Epithelial cell of prostate (primary cell): Measurements from ENCODE around the gene PARK7.
A peak's percentile ranks its signal among the peaks of the same experiment; 100 is the strongest.

ENCODE experiments used
- DNase-seq: peaks from one replicate; pipeline ENCODE4 v3.0.0-alpha.2; 2011; ENCODE audit warnings: low read depth, low spot score
- H3K27ac ChIP-seq: fragments of 450-650 bp; 2 replicates; pipeline ENCODE4 v1.5.1; 2017; ENCODE audit warnings: mild to moderate bottlenecking

The PARK7 gene

DNA sequence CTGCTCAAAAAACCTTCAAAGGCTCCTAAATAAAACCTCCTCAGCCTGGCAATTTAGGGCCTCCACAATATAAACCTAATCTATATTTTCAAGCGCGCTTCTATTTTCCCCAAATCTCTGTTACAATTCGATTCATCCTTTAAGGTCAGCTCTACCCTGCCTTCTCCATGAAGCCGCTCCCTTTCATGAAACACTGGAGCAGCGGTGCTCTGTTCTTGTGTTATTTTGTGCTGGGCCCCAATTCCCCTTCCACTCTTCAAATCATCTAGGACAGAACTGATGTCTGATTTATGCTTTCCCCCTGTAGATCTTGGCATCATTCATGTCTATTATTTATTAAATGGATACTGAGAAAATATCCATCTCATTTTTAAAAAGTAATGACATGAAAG is 57.7 kb downstream of the PARK7 start:
- no peak for DNase-seq
- peak overlapping the region; percentile 96 for H3K27ac ChIP-seq

DNA sequence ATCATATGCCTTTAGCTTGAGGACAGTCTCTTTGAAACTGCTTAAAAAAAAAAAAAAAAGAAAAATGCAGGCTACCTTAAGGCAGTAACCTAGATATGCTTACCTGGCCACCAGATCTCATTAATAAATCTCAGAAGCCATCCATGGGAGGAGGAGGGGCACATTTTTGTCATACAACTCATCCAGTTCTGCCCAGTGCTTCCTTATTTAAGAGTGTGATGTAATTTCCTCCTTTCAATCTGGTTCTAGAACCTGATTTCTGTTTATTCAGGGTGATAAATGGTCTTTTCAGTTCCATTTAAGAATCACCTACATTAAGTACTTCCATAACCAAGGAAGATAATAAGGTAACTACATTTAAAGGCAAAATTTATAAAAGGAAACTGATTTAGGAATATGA is 58.5 kb downstream of the PARK7 start:
- DNase-seq = no peak
- H3K27ac ChIP-seq = peak overlapping the region; percentile 96

- peak overlapping the region; percentile 96 for H3K27ac ChIP-seq
- no peak for DNase-seq
These were observed 60.3 kb downstream of the PARK7 start for GRCh38 chr1:8021676-8022266.

DNA sequence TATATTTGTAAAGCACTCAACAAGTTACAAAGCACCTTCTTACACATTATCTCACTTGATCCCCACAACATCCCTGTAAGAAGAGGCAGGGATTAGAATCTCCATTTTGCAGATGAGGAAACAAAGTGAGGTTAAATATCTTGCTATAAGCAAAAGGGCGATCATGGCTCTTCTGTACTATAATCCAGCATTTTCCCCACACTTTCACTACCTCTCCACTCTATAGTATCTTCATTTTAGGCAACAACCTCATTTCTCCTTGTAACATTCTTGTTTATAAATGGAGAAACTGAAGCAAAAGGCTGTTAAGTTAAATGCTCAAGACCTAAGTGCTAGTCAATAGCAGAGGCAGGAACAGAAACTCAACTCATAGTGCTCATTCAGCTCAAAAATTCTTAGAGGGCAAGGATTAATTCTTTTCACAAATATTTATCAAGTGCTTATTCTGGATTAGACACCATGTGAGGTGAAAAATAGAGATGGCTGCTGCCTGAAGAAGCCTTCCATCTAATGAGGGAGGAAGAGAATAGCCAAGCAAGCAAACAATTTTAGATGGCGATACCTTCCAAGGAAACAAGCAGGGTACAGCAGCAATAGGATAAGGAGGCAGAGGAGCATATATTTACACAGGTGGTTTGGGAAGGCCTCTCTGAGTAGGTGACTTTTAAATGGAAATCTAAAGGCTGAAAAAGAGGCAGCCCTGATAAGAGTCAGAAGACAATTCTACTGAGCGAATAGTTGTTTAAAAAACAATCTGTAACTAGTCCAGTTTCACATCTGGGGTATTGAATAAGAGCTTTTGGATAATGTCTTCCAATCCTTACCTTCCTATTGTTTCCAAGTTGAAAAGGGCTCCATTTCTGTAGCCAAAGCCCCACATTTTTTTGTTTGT is 61.1 kb downstream of the PARK7 start:
- H3K27ac ChIP-seq = peak overlapping the region; percentile 96
- DNase-seq = no peak

GRCh38 chr1:8023287-8023994 is 61.9 kb downstream of the PARK7 start:
- H3K27ac ChIP-seq = peak overlapping the region; percentile 96
- no peak for DNase-seq

DNA sequence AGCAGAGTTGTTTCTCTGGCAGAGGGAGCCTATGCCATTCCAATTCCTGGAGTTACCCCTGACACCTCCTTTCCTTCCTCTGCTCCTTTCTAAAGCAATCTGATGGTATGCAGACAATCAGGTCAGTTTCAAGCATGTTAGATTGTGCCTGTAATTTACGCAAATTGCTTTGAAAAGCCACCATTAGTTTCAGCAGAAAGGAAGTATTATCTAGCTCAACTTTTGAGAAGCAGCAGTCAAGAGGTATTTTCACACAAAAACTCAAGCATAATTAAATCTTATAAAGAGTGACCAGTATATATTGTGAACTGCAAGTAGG is 62.4 kb downstream of the PARK7 start:
- H3K27ac ChIP-seq = peak overlapping the region; percentile 96
- DNase-seq = no peak

DNA sequence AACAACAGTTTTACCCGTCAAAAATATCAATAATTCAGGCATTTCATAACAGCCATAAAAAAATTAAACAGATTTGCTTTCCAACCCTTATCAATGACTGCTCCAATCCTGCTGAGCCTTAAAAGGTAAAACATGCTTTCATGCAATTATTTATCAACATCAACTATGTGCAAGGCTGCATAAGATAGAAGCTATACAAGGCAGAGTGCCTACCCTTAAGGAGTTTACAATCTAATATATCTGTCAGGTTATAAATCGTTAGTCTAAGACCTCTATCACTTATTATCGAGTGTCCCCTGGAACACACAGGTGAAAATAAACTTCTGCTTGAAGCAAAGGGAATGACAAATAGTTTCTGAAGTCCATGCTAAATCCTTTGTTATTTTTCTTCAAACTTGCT is 62.8 kb downstream of the PARK7 start:
- H3K27ac ChIP-seq = peak overlapping the region; percentile 96

DNA sequence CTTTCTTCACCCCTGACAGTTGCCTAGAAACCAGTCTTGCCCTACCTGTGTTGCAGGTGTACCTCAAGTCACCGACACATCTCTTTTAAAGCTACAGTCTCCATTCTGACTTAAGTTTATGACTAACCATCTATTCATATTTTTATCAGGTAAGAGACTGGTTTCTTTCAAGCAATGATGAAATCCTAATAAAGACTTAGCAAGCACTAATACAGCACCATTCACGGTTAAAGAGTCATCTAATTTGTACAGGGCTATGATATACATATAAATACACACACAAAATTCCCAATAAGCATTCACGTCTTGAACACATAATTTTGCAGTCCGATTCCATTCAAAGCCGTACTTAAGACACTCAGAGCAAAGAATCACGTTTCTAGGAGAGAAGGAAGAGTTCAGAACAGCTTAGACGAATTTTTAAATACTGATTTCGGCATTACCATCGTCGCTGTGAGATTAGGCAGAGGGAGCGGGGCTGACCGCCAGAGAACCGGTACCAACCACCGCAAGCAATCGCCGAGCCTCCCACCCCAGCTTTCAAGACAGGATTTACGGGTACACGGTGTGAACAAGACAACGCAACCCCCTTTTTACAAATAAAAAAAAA is 63.7 kb downstream of the PARK7 start:
- DNase-seq = no peak
- peak overlapping the region; percentile 96 for H3K27ac ChIP-seq

More for the DNA sequence above, 62.8 kb downstream of the PARK7 start:
- DNase-seq = no peak

DNA sequence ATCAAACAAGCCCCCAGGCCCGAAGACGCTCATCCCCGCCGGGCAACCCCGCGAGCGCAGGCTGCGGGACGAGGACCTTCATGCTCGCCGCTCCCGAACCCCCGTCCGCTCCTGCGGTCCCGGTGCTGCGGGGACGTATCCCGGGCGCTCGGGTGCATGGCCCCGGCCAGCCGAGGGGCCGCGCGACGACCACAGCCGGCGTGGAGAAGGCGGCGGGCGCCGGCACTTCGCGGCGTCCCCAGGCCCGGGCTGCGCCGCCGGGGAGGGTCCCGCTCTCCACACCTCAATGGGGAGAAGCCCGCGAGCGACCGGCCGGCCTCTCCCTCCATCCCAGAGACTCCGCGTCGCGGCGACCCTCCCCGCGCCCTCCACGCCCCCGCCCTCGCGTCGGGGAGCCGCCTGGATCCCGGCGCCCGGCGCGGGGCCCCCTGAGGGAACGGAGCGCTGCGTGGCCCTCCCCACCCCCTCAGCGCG is 64.2 kb downstream of the PARK7 start:
- no peak for DNase-seq
- H3K27ac ChIP-seq = peak overlapping the region; percentile 96

DNA sequence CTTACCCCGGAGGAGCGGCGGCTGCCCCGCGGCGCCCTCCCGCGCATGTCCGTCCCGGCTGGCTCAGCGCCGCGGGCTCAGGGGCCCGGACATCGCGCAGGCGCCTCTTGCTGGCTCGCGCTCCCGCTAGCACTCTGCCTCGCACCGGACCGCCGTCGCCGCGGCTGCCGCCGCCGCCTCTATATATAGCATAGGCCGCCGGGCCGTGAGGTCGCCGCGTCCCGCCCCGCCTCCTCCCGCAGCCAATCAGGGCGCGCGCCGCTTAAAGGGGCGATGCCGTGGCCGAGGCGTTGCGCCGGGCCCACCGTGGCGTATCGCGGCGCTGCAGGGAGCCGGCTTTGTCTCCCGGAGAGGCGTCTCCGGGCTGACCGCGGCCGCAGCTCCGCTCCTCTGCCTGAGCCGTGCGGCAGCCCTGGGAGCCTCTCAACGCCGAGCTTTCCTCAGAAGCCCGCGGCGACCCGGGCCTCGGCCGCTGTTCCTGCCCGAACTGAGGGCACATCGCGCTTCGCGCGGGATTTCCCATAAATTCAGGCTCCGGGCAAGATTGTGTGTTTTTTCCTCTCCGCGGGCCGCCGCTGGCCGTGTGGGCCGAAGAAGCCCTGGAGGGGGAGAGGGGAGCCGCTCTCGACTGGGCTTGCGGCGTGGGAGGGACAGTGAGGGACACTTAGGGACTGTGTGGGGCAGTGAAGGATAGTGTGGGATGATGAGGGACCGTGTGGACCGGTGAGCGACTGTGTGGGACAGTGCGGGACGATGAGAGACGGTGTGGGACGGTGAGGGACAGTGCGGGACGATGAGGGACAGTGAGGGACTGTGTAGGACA is 64.9 kb downstream of the PARK7 start, which contains the start of gene ERRFI1:
TSS of gene ERRFI1 (minus strand) at position 157 of the 823 bp plus-strand sequence. CDS start 10,690 bp downstream, outside the sequence.
- no peak for DNase-seq
- H3K27ac ChIP-seq = peak within 1 kb of the TSS; percentile 96

DNA sequence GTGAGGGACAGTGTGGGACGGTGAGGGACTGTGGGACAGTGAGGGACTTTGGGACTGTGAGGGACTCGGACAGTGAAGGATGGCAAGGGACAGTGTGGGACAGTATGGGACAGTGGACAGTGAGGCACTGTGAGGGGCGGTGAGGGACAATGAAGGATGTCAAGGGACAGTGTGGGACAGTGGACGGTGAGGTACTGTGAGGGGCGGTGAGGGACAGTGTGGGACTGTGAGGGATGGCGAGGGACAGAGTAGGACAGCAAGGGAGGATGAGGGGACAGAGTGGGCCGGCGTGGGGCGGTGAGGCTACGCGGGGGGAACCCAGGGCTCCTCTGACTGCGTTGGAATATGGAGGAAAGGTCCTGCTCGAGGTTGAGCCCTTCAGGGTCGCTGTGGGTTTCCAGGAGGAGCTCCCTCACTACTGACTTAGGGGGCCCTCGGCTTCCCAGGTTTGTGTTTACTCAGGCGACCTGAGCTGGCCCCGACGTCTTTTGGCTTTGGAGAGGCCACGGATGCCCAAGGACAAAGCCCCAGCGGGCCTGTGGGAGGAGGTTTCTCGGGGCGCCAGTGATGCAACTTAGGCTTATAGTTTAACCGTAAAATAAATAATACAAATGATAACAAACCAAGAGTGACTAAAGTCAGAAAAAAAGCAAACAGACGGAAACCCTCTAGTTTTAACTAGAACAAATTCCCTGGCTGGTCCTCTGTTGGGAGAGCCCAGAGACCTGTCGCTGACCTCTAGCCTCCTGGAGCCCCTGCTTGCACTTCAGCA is 65.7 kb downstream of the PARK7 start:
- H3K27ac ChIP-seq = peak overlapping the region; percentile 96
- no peak for DNase-seq

DNA sequence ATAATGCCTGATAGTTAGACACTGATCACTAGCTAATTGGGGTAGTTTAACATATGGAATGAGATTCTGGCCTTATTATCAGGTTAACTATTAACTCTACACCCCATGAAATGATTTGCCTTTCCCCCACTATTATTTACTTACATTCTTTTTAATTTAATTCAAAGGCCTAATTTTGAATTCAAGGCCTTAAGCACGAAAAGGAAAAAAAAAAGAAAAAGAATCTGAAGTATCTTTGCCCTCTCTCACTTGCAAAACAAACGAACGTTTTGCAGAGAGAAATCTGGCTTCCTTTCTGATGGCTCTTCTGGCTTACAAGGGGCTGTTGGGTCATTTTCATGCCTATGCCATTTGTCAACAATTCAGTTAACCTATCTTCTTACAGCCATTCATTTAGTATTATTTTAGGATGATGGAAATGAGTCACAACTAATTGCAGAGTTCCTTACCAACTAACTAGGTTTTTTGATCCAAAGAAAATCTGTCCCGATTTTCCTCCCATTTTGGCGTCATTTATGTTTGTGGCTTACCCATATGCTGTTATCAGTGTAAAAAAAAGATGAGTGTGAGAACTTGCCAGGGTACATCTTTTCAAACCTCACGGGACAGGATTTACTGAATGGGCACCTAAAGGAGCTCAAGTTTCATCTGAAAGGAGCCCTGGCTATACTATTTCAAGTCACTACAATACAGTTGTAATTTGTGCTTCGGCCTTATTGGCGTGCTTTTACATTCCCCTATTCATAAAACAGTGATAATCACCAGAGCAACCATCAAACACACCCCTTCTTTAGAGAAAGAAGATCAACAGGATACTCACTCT is 66.4 kb downstream of the PARK7 start:
- DNase-seq = no peak
- peak overlapping the region; percentile 96 for H3K27ac ChIP-seq

DNA sequence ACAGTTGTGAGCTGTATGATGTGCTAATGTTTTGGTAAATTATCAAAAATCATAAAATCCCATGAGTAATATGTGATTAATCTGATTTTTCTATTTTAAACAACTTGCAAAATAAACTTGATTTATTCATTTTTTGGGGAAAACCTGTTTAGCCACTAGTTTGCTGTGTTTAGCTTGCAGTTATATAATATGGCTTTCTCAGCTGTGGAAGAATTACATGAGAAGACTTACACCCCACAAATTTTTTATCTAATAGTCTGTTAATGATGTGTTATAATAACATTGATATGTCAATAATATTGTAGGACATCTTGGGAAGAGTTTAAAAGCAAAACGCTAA is 67.0 kb downstream of the PARK7 start:
- peak overlapping the region; percentile 96 for H3K27ac ChIP-seq
- no peak for DNase-seq

DNA sequence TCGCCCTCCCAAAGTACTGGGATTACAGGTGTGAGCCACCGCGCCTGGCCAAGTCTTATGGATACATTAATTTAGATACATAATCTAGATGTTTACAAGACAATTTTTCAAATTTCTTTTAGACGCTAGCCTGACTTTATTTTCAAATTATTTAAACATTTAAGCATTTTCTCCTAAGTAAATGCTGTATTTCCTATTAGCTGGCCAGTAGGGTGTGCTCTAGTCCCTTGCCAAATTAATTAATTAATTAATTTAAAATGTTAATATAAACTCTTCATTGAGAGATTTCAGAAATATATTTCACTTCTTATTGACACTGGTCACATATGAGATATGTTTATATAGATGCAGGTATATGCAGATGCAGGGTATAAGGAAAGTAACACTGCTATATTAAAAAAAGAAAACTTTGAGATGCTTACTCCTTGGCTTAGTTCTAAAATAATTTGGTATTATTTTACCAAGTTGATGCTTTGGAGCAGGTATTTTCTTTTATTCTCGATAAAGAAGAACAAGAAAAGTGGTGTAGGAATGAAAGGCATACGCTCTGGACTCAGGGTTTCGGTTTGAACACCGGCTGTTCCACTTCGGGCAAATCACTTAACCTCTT is 69.8 kb downstream of the PARK7 start:
- no peak for DNase-seq

GRCh38 chr1:8032366-8032910 is 70.9 kb downstream of the PARK7 start:
- DNase-seq = no peak
- peak overlapping the region; percentile 6 for H3K27ac ChIP-seq

More for the DNA sequence above, 69.8 kb downstream of the PARK7 start:
- no peak overlapping the region for H3K27ac ChIP-seq

- DNase-seq = no peak
- no peak overlapping the region for H3K27ac ChIP-seq
These were observed 71.8 kb downstream of the PARK7 start for GRCh38 chr1:8033322-8033721.
